Thymus (tissue), 11 donors: ENCODE results near the gene ULK4. TPM values are rescaled to one million over a fixed set of nuclear protein-coding genes. Genes with fewer than 3 reads are reported as not detected.
"Not testable (repeated sequence)": the region's sequence is repeated elsewhere in the genome, so short reads cannot be mapped to it uniquely, and the experiment has no call there.

Experiments
- DNase-seq, 9 donors: peaks; one replicate each; pipeline ENCODE4 v3.0.0-alpha.2; 2013; ENCODE audit warnings: low spot score in 9 of 9, low read depth in 6 of 9, missing footprints in 1 of 9
- H3K27ac ChIP-seq, 2 donors: one replicate each; pipeline ENCODE4 v1.5.1; 2013; ENCODE audit warnings: control low read depth in 1 of 2, low read depth in 1 of 2, low read length in 1 of 2, mild to moderate bottlenecking in 1 of 2, moderate library complexity in 1 of 2
- H3K27me3 ChIP-seq, 2 donors: one replicate each; pipeline ENCODE4 v1.5.1; 2013; ENCODE audit warnings: low read length in 1 of 2; ENCODE audit not compliant: control insufficient read depth in 2 of 2, insufficient read depth in 1 of 2
- H3K36me3 ChIP-seq, 2 donors: one replicate each; pipeline ENCODE4 v1.5.1; 2013; ENCODE audit warnings: low read length in 1 of 2, mild to moderate bottlenecking in 1 of 2, moderate library complexity in 1 of 2; ENCODE audit not compliant: control insufficient read depth in 2 of 2, insufficient read depth in 2 of 2
- H3K4me1 ChIP-seq, 2 donors: one replicate each; pipeline ENCODE4 v1.5.1; 2013; ENCODE audit warnings: low read length in 2 of 2; ENCODE audit not compliant: control insufficient read depth in 2 of 2, insufficient read depth in 2 of 2
- H3K4me3 ChIP-seq, 2 donors: one replicate each; pipeline ENCODE4 v1.5.1; 2013; ENCODE audit warnings: low read length in 2 of 2, control low read depth in 1 of 2, mild to moderate bottlenecking in 1 of 2
- H3K9me3 ChIP-seq, 2 donors: one replicate each; pipeline ENCODE4 v1.5.1; 2013; ENCODE audit warnings: low read length in 1 of 2, mild to moderate bottlenecking in 1 of 2; ENCODE audit not compliant: control insufficient read depth in 2 of 2, insufficient read depth in 1 of 2
- WGBS: extraction: QIAGEN DNeasy Blood & Tissue Kit; methylation state at CpG from one replicate; pipeline ENCODE4 v1.1.7; 2013; 5-methylcytosine and 5-hydroxymethylcytosine counted together
- polyA plus RNA-seq: library from polyadenylated mRNA; stranded (reverse); fragments of 200-250 nt; gene quantifications from one replicate; pipeline ENCODE4 v1.2.3, GENCODE V29; 2013
- total RNA-seq: library from RNA; stranded (reverse); fragments of 120-200 nt; gene quantifications from one replicate; pipeline ENCODE4 v1.2.4, GENCODE V29; 2013
- donor health status: healthy.

Gene ULK4
- total and polyA plus RNA-seq, 2 donors = 3.4 to 6.3 TPM

DNA sequence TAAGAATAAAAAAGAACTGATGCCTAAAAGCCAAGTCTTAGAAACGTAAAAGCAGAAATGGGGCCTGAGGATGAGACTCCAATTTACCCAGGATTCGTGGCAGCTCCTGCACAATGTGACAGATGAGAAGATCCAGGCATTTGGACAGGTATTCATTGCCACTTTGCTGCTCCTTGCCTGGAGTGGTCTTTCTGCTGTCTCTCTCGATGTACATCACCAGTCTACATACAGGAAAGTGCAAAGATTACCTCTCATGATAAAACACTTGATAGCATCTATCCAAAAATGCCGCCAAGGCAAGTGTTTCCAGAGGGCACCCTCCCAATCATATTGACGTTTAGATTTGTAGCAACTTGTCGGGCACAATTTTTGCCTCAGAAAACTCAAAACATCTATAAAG lies 244.3 kb downstream of the ULK4 start:
- DNase-seq = no peak
- Histone ChIP-seq H3K36me3 (no peaks in the 10 kb centered on the region), H3K27me3 (no peaks in the 10 kb centered on the region), H3K9me3 (no peaks in the 10 kb centered on the region), H3K27ac (no peak overlapping the region), H3K4me1 (no peaks in the 10 kb centered on the region), H3K4me3 (no peak overlapping the region)
- WGBS = 98% methylated on average over 6 of the region's 6 CpGs

GRCh38 chr3:41716471-41716870 lies 245.4 kb downstream of the ULK4 start:
- H3K36me3 ChIP-seq = no peaks in the 10 kb centered on the region
- WGBS = 88% methylated on average over 1 of the region's 1 CpG
- H3K9me3 ChIP-seq = no peaks in the 10 kb centered on the region
- H3K4me3 ChIP-seq = no peak overlapping the region
- H3K4me1 ChIP-seq = no peaks in the 10 kb centered on the region
- H3K27me3 ChIP-seq = no peaks in the 10 kb centered on the region
- H3K27ac ChIP-seq = no peak overlapping the region
- no peak for DNase-seq

GRCh38 chr3:41715376-41715775 lies 246.5 kb downstream of the ULK4 start:
- DNase-seq = no peak
- Histone ChIP-seq H3K4me1 (no peaks in the 10 kb centered on the region), H3K4me3 (no peak overlapping the region), H3K27me3 (no peaks in the 10 kb centered on the region), H3K36me3 (no peaks in the 10 kb centered on the region), H3K9me3 (no peaks in the 10 kb centered on the region), H3K27ac (no peak overlapping the region)
- 96% methylated on average over 3 of the region's 3 CpGs for WGBS

DNA sequence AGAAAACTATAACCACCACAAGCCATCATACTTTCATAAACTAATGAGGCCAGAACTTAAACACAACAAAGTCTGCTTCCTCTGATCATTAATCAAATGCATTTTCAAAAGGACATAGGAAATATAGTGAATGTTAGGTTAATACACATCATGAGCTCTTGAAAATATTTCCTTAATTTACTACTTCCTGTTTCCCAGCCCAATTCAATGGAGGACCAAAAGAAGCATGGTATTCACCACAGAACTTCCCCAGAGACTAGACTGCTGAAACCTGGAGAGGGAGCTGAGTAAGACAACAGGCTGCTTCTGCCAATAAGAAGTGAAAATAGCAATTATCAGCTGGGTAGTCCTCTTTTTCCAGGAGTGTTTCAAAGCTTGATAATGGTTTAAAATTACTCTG lies 250.3 kb downstream of the ULK4 start:
- Histone ChIP-seq H3K9me3 (no peaks in the 10 kb centered on the region), H3K4me3 (no peak overlapping the region), H3K4me1 (no peaks in the 10 kb centered on the region), H3K27ac (no peak overlapping the region), H3K36me3 (no peaks in the 10 kb centered on the region), H3K27me3 (no peaks in the 10 kb centered on the region)
- no peak for DNase-seq

DNA sequence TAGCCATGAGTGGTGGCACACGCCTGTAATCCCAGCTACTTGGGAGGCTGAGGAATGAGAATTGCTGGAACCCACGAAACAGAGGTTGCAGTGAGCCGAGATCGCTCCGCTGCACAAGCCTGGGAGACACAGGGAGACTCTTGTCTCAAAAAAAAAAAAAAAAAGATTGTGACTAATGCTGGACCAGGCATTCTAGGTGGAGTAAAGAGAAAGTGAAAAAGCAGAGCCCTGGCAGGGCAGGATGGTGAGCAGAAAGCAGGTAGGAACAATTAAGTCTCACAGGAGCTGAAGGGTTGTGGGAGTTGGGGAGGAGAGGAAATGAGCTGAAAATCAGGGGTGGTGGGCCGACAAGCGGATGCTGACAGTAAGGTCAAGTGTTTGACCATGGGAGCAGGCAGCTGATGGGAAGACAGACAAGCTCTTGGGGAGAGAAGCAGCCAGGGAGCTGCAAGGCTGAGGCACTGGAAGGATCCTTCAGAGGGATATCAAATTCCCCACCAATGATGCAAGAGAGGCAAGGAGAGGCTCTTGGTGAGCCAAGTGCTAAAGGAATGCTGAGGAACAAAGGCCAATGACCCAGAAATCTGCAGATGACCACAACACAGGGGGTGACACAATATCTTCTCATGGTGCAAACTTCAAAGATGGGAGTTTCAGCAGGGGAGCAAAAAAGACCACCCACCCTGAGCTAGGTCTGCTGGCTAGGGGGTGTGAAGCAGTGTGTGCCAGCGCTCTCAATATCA lies 251.1 kb downstream of the ULK4 start:
- no peak for DNase-seq
- WGBS = 98% methylated on average over 8 of the region's 8 CpGs
- Histone ChIP-seq H3K4me3 (no peak overlapping the region), H3K4me1 (no peaks in the 10 kb centered on the region), H3K27ac (no peak overlapping the region), H3K36me3 (no peaks in the 10 kb centered on the region), H3K27me3 (no peaks in the 10 kb centered on the region), H3K9me3 (no peaks in the 10 kb centered on the region)

GRCh38 chr3:41709213-41709612 lies 252.7 kb downstream of the ULK4 start:
- not testable (repeated sequence) for DNase-seq, H3K27ac ChIP-seq, H3K36me3 ChIP-seq, H3K9me3 ChIP-seq, H3K27me3 ChIP-seq, H3K4me3 ChIP-seq, H3K4me1 ChIP-seq
- WGBS = 98% methylated on average over 8 of the region's 8 CpGs

DNA sequence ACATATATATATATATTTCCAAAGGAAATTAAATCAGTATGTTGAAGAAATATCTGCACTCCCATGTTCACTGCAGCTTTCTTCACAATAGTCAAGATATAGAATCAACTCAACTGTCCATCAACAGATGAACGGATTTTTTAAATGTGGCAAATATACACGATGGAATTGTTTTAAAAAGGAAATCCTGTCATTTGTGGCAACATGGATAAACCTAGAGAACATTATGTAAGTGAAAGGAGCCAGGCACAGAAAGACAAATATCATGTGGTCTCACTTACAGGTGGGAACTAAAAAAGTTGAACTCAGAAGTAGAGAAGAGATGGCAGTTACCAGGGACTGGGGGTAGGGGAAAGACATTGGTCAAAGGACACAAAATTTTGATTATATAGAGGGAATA lies 253.7 kb downstream of the ULK4 start:
- no peak for DNase-seq
- no peaks in the 10 kb centered on the region for H3K36me3 ChIP-seq
- H3K4me3 ChIP-seq = no peak overlapping the region
- no peak overlapping the region for H3K27ac ChIP-seq
- WGBS = 66% methylated on average over 2 of the region's 2 CpGs
- H3K27me3 ChIP-seq = no peaks in the 10 kb centered on the region
- H3K4me1 ChIP-seq = no peaks in the 10 kb centered on the region
- H3K9me3 ChIP-seq = no peaks in the 10 kb centered on the region

GRCh38 chr3:41705893-41706292 lies 256.0 kb downstream of the ULK4 start:
- no peak overlapping the region for H3K4me3 ChIP-seq
- H3K27me3 ChIP-seq = no peaks in the 10 kb centered on the region
- no peak for DNase-seq
- H3K4me1 ChIP-seq = no peaks in the 10 kb centered on the region
- no peaks in the 10 kb centered on the region for H3K36me3 ChIP-seq
- no peak overlapping the region for H3K27ac ChIP-seq
- H3K9me3 ChIP-seq = no peaks in the 10 kb centered on the region
- 98% methylated on average over 7 of the region's 7 CpGs for WGBS

- Histone ChIP-seq H3K27me3 (no peaks in the 10 kb centered on the region), H3K27ac (no peak overlapping the region), H3K9me3 (no peaks in the 10 kb centered on the region), H3K4me1 (no peaks in the 10 kb centered on the region), H3K4me3 (no peak overlapping the region), H3K36me3 (no peaks in the 10 kb centered on the region)
- WGBS = 97% methylated on average over 1 of the region's 1 CpG
- DNase-seq = no peak
Measured at GRCh38 chr3:41701191-41701698, 260.7 kb downstream of the ULK4 start.
